ENCODE data around the gene OSBPL8.

OSBPL8 gene

GRCh38 chr12:76559400-76560085, at the start of gene OSBPL8:
OSBPL8 (minus strand) TSS chr12:76559771; CDS start chr12:76487551, 72,220 bp downstream.
- peak; percentile 95 for DNase-seq

- DNase-seq = no peak
Observed at GRCh38 chr12:76608070-76608469, 48.5 kb upstream of the OSBPL8 start.

- DNase-seq = no peak
Observed at GRCh38 chr12:76595056-76595455, 35.5 kb upstream of the OSBPL8 start.

- DNase-seq = no peak
Observed at GRCh38 chr12:76591476-76591875, 31.9 kb upstream of the OSBPL8 start.

- DNase-seq = no peak
Observed at GRCh38 chr12:76590131-76590530, 30.6 kb upstream of the OSBPL8 start.

GRCh38 chr12:76588881-76589565, 29.5 kb upstream of the OSBPL8 start:
- no peak for DNase-seq

- no peak for DNase-seq
Observed at GRCh38 chr12:76587428-76588178, 28.0 kb upstream of the OSBPL8 start.

- DNase-seq = peak; percentile 70
Observed at GRCh38 chr12:76586764-76587395, 27.3 kb upstream of the OSBPL8 start.

- DNase-seq = no peak
Observed at GRCh38 chr12:76583301-76583700, 23.7 kb upstream of the OSBPL8 start.

GRCh38 chr12:76573840-76574373, 14.3 kb upstream of the OSBPL8 start:
- DNase-seq = no peak

- no peak for DNase-seq
Observed at GRCh38 chr12:76571256-76571655, 11.7 kb upstream of the OSBPL8 start.

GRCh38 chr12:76569685-76570604, 10.4 kb upstream of the OSBPL8 start:
- DNase-seq = peak; percentile 14

GRCh38 chr12:76568888-76569551, 9.4 kb upstream of the OSBPL8 start:
- no peak for DNase-seq

GRCh38 chr12:76568130-76568529, 8.6 kb upstream of the OSBPL8 start:
- DNase-seq = no peak

GRCh38 chr12:76563061-76563460, 3.5 kb upstream of the OSBPL8 start:
- no peak for DNase-seq

- DNase-seq = no peak
Observed at GRCh38 chr12:76562130-76562529, 2.6 kb upstream of the OSBPL8 start.

- no peak for DNase-seq
Observed at GRCh38 chr12:76560086-76560491, 518 bp upstream of the OSBPL8 start.

GRCh38 chr12:76558684-76559399, 729 bp downstream of the OSBPL8 start:
- DNase-seq = peak; percentile 83

GRCh38 chr12:76556368-76556767, 3.2 kb downstream of the OSBPL8 start:
- peak; percentile 35 for DNase-seq

GRCh38 chr12:76555797-76556196, 3.8 kb downstream of the OSBPL8 start:
- no peak for DNase-seq

Data from CD4-positive, alpha-beta T cell treated with Interleukin-10 for 1 hour (primary cell).